ENCODE data around the gene ATAD3A. TPM values are rescaled to one million over a fixed set of nuclear protein-coding genes. Genes with fewer than 3 reads are reported as not detected.

Gene ATAD3A
- polyA plus RNA-seq, 1 of the 3 experiments (the other 2 are of a cell fraction): 40.2 TPM

- Histone ChIP-seq H3K79me2 (ENCODE audit: insufficient read depth) (peaks cover 83% of the 10 kb centered on the region), H3K9me3 (no peaks in the 10 kb centered on the region), H3K27ac (ENCODE audit: low read depth in 2 of 2, low read length in 1 of 2) (no peak overlapping the region), H3K9ac (no peak overlapping the region), H2AFZ (ENCODE audit: low read depth) (no peak overlapping the region), H3K4me1 (ENCODE audit: control insufficient read depth in 1 of 2, insufficient read depth in 2 of 2, low read depth in 1 of 2, low read length in 1 of 2) (no peaks in the 10 kb centered on the region), H3K4me3 (ENCODE audit: low read depth in 2 of 2, low read length in 1 of 2) (no peak overlapping the region), H3K9me2 (no peaks in the 10 kb centered on the region), H3K27me3 (ENCODE audit: insufficient read depth) (no peaks in the 10 kb centered on the region), H3K4me2 (no peak overlapping the region), H3F3A (replicated peaks; ENCODE audit: insufficient read depth) (peaks cover 2% of the 10 kb centered on the region), H3K36me3 (replicated peaks in 1 of 2; ENCODE audit: control insufficient read depth in 1 of 2, insufficient read depth in 2 of 2, low read length in 1 of 2) (peaks cover 21 to 40% of the 10 kb centered on the region in 2 experiments), H4K20me1 (ENCODE audit: insufficient read depth) (peaks cover 36% of the 10 kb centered on the region)
- TF ChIP-seq IRF3 (IDR thresholded peaks at IDR 0.05; ENCODE audit: low read depth, low read length): no peak
- no peak for TF ChIP-seq JUND (IDR thresholded peaks at IDR 0.05)
- no peak for TF ChIP-seq PBX3 (IDR thresholded peaks at IDR 0.05)
- no peak for TF ChIP-seq RFX5 (IDR thresholded peaks at IDR 0.05; ENCODE audit: low read length)
- TF ChIP-seq MXI1 (IDR thresholded peaks at IDR 0.05; ENCODE audit: low read depth, low read length): no peak
- no peak for TF ChIP-seq YY1 (IDR thresholded peaks at IDR 0.05; ENCODE audit: low read depth)
- no peak for TF ChIP-seq MAX (IDR thresholded peaks at IDR 0.05; ENCODE audit: low read depth)
- no peak for TF ChIP-seq USF1 (IDR thresholded peaks at IDR 0.05; ENCODE audit: borderline replicate concordance, low read depth)
- no peak for TF ChIP-seq RAD21 (IDR thresholded peaks at IDR 0.05; ENCODE audit: low read length)
- TF ChIP-seq TCF12 (IDR thresholded peaks at IDR 0.05): no peak
- no peak for TF ChIP-seq NRF1 (IDR thresholded peaks at IDR 0.05; ENCODE audit: low read depth, low read length)
- no peak for TF ChIP-seq RXRA (IDR thresholded peaks at IDR 0.05; ENCODE audit: borderline replicate concordance, low read depth)
- no peak for TF ChIP-seq MEF2A (IDR thresholded peaks at IDR 0.05; ENCODE audit: borderline replicate concordance, low read depth)
- TF ChIP-seq GABPA (IDR thresholded peaks at IDR 0.05; ENCODE audit: low read depth): no peak
- no peak for TF ChIP-seq TEAD4 (IDR thresholded peaks at IDR 0.05; ENCODE audit: borderline replicate concordance, insufficient read depth)
- TF ChIP-seq GATA2 (CRISPR knock-in tag; IDR thresholded peaks at IDR 0.05): no peak
- TF ChIP-seq SIN3A (IDR thresholded peaks at IDR 0.05; ENCODE audit: borderline replicate concordance, low read depth, low read length): no peak
- no peak for TF ChIP-seq USF2 (IDR thresholded peaks at IDR 0.05; ENCODE audit: borderline replicate concordance, low read depth, low read length)
- no peak for TF ChIP-seq CTCF (IDR thresholded peaks at IDR 0.05)
- TF ChIP-seq NFIC (IDR thresholded peaks at IDR 0.05; ENCODE audit: borderline replicate concordance): no peak
- WGBS (ENCODE audit: low lambda C conversion rate): 92% methylated on average over 10 of the region's 21 CpGs
- CTCF ChIA-PET: no interaction called here
- POLR2A ChIA-PET: no interaction called here
- DNase-seq: no peak
Observed at GRCh38 chr1:1562556-1563195, 50.7 kb downstream of the ATAD3A start.
